Gastroesophageal sphincter (tissue), 4 donors: ENCODE measurements around the gene ZNF675. TPM values are rescaled to one million over a fixed set of nuclear protein-coding genes. Genes with fewer than 3 reads are reported as not detected.
"Not testable (repeated sequence)": the region's sequence is repeated elsewhere in the genome, so short reads cannot be mapped to it uniquely, and the experiment has no call there.

Experiments used
- ATAC-seq: fragments of 150-250 bp; one replicate; pipeline ENCODE4 v1.9.1; 2016; ENCODE audit warnings: mild to moderate bottlenecking, moderate library complexity
- H3K27ac ChIP-seq, 4 donors: fragments of 200-600 bp; sonication (generic) in 3 of 4; 1 replicate in 3 of 4; 2 replicates in 1 of 4; pipeline ENCODE4 v1.5.1; 2016 to 2019
- H3K27me3 ChIP-seq: fragments of 200-600 bp; sonication (generic); one replicate; pipeline ENCODE4 v1.5.1; 2019
- H3K36me3 ChIP-seq, 2 donors: fragments of 200-600 bp; sonication (generic); one replicate each; pipeline ENCODE4 v1.5.1; 2019; ENCODE audit warnings: control low read depth in 1 of 2
- H3K4me1 ChIP-seq, 3 donors: fragments of 200-600 bp; sonication (generic); 1 replicate in 2 of 3; 2 replicates in 1 of 3; pipeline ENCODE4 v1.5.1; 2016 to 2019; ENCODE audit warnings: control low read depth in 2 of 3
- H3K4me3 ChIP-seq, 2 donors: fragments of 200-600 bp; sonication (generic); one replicate each; pipeline ENCODE4 v1.5.1; 2019; ENCODE audit warnings: mild to moderate bottlenecking in 1 of 2, moderate library complexity in 1 of 2
- H3K9me3 ChIP-seq, 3 donors: fragments of 200-600 bp; sonication (generic); one replicate each; pipeline ENCODE4 v1.5.1; 2017 to 2019; ENCODE audit warnings: control low read depth in 2 of 3
- EP300 ChIP-seq: sonication (generic); formaldehyde crosslinking; IDR thresholded peaks from one replicate; pipeline ENCODE4 v1.6.1; 2017; ENCODE audit warnings: antibody characterized with exemption, mild to moderate bottlenecking
- POLR2A ChIP-seq, 2 donors: fragments of 450-650 bp; IDR thresholded peaks; one replicate each; pipeline ENCODE4 v1.6.1; 2017; ENCODE audit warnings: antibody characterized with exemption in 2 of 2, mild to moderate bottlenecking in 2 of 2, moderate library complexity in 1 of 2
- POLR2AphosphoS5 ChIP-seq: sonication (generic); formaldehyde crosslinking; IDR thresholded peaks from one replicate; pipeline ENCODE4 v1.6.1; 2017; ENCODE audit warnings: antibody characterized with exemption
- WGBS, 2 donors: methylation state at CpG; one replicate each; pipeline ENCODE4 v1.1.5; 2018; ENCODE audit warnings: low coverage in 1 of 2; 5-methylcytosine and 5-hydroxymethylcytosine counted together
- total RNA-seq, 4 donors: library from RNA; depleted of rRNA; stranded (reverse); fragments of >200 nt; gene quantifications; one replicate each; pipeline ENCODE4 v1.1.0, GENCODE V29; 2016

The ZNF675 gene
- total RNA-seq, 4 donors from 2014 or later = 3.0 to 14.0 (median 4.9) TPM

- peaks cover 0 to 29% (median 0%) of the 10 kb centered on the region in 3 donors for H3K9me3 ChIP-seq
- TF ChIP-seq EP300 = no peak
- no peak for TF ChIP-seq POLR2AphosphoS5
- no peak for TF ChIP-seq POLR2A (IDR thresholded peaks at IDR 0.05)
- H3K27ac ChIP-seq = no peak overlapping the region
- no peak for ATAC-seq
- H3K36me3 ChIP-seq = peaks cover 0 to 41% of the 10 kb centered on the region in 2 donors
- no peak overlapping the region for H3K4me3 ChIP-seq
- WGBS, 2 donors = 77% methylated on average over 1 of the region's 3 CpGs
- no peaks in the 10 kb centered on the region for H3K27me3 ChIP-seq
- H3K4me1 ChIP-seq = no peaks in the 10 kb centered on the region
These were observed 21.2 kb downstream of the ZNF675 start for GRCh38 chr19:23665651-23666410.

DNA sequence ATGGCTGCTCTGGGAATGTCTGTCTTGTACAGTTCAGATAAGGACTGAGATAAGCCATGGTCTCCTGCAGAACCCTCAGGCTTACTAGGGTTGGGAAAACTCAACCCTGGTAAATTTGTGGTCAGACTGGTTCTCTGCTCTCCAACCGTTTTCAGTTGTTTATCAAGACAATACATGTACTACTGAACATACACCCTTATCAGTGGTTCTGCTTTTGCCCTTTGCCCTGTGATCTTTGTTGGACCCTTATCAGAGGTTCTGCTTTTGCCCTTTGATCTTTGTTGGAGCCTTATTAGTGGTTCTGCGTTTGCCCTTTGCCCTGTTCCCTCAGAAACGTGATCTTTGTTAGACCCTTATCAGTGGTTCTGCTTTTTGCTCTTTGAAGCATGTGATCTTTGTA is 37.2 kb downstream of the ZNF675 start:
- not testable (repeated sequence) for H3K27ac ChIP-seq, H3K4me3 ChIP-seq, H3K27me3 ChIP-seq, H3K4me1 ChIP-seq, ATAC-seq
- H3K36me3 ChIP-seq = peaks cover 5 to 20% of the 10 kb centered on the region in 2 donors
- peaks cover 0 to 56% (median 0%) of the 10 kb centered on the region in 3 donors for H3K9me3 ChIP-seq
- WGBS, 2 donors = 54 to 63% methylated on average over 2 to 3 of the region's 3 CpGs

Other genes with a start within 250 kb of the ZNF675 start
- gene ZNF681, start 71.7 kb upstream of the ZNF675 start, total RNA-seq = 1 to 10 TPM in 2 of 4 donors, under 1 TPM in 2; 0.78 to 1.7 (median 0.92) TPM
- gene ZNF726, start 227.7 kb upstream of the ZNF675 start, total RNA-seq = 1 to 10 TPM in 1 of 4 donors, under 1 TPM in 2, not detected in 1; 0.27 to 1.6 (median 0.35) TPM